ENCODE measurements around the gene HDAC4. TPM values are rescaled to one million over a fixed set of nuclear protein-coding genes. Genes with fewer than 3 reads are reported as not detected.

Gene HDAC4
- total and polyA plus RNA-seq, 4 donors = 2.9 to 37.2 (median 4.4) TPM

GRCh38 chr2:239306274-239307220 is 94.3 kb downstream of the HDAC4 start:
- peaks cover 5 to 20% (median 17%) of the 10 kb centered on the region in 4 donors for H3K4me1 ChIP-seq (ENCODE audit: control insufficient read depth in 4 of 4, insufficient read depth in 4 of 4, low read length in 3 of 4)
- no peaks in the 10 kb centered on the region for H3K9me3 ChIP-seq (ENCODE audit: control insufficient read depth in 4 of 4, low read length in 3 of 4)
- no peak overlapping the region for H3K27ac ChIP-seq (ENCODE audit: low read depth in 1 of 2, low read length in 2 of 2)
- H3K9ac ChIP-seq (ENCODE audit: low read depth in 1 of 2, low read length in 2 of 2) = no peak overlapping the region
- H3K27me3 ChIP-seq (ENCODE audit: control insufficient read depth in 4 of 4, insufficient read depth in 4 of 4, low read length in 3 of 4) = no peaks in the 10 kb centered on the region
- TF ChIP-seq ZBTB33 (IDR thresholded peaks at IDR 0.05) (no peak), FOXA1 (IDR thresholded peaks at IDR 0.05) (no peak), FOXA2 (IDR thresholded peaks at IDR 0.05) (no peak), NR2F2 (IDR thresholded peaks at IDR 0.05) (no peak), YY1 (IDR thresholded peaks at IDR 0.05) (no peak), RAD21 (IDR thresholded peaks at IDR 0.05) (no peak), HNF4A (conservative IDR thresholded peaks at IDR 0.05) (no peak), RXRA (IDR thresholded peaks at IDR 0.05) (no peak), HNF4G (IDR thresholded peaks at IDR 0.05) (no peak)
- TF ChIP-seq, protein P1, sequence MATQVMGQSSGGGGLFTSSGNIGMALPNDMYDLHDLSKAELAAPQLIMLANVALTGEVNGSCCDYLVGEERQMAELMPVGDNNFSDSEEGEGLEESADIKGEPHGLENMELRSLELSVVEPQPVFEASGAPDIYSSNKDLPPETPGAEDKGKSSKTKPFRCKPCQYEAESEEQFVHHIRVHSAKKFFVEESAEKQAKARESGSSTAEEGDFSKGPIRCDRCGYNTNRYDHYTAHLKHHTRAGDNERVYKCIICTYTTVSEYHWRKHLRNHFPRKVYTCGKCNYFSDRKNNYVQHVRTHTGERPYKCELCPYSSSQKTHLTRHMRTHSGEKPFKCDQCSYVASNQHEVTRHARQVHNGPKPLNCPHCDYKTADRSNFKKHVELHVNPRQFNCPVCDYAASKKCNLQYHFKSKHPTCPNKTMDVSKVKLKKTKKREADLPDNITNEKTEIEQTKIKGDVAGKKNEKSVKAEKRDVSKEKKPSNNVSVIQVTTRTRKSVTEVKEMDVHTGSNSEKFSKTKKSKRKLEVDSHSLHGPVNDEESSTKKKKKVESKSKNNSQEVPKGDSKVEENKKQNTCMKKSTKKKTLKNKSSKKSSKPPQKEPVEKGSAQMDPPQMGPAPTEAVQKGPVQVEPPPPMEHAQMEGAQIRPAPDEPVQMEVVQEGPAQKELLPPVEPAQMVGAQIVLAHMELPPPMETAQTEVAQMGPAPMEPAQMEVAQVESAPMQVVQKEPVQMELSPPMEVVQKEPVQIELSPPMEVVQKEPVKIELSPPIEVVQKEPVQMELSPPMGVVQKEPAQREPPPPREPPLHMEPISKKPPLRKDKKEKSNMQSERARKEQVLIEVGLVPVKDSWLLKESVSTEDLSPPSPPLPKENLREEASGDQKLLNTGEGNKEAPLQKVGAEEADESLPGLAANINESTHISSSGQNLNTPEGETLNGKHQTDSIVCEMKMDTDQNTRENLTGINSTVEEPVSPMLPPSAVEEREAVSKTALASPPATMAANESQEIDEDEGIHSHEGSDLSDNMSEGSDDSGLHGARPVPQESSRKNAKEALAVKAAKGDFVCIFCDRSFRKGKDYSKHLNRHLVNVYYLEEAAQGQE (IDR thresholded peaks at IDR 0.05) = no peak
- TF ChIP-seq, protein P2, sequence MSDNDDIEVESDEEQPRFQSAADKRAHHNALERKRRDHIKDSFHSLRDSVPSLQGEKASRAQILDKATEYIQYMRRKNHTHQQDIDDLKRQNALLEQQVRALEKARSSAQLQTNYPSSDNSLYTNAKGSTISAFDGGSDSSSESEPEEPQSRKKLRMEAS (IDR thresholded peaks at IDR 0.05) = no peak
- H3K36me3 ChIP-seq (ENCODE audit: control insufficient read depth in 4 of 4, insufficient read depth in 3 of 4, low read depth in 1 of 4, low read length in 3 of 4) = no peaks in the 10 kb centered on the region
- no peak overlapping the region for H3K4me3 ChIP-seq (ENCODE audit: low read depth in 1 of 3, low read length in 3 of 3)
- WGBS = 95% methylated on average over 25 of the region's 25 CpGs
- DNase-seq (ENCODE audit: low spot score) = no peak

GRCh38 chr2:239305771-239306170 is 95.0 kb downstream of the HDAC4 start:
- Histone ChIP-seq H3K9ac (ENCODE audit: low read depth in 1 of 2, low read length in 2 of 2) (no peak overlapping the region), H3K27me3 (ENCODE audit: control insufficient read depth in 4 of 4, insufficient read depth in 4 of 4, low read length in 3 of 4) (no peaks in the 10 kb centered on the region), H3K4me1 (ENCODE audit: control insufficient read depth in 4 of 4, insufficient read depth in 4 of 4, low read length in 3 of 4) (peaks cover 5 to 20% (median 17%) of the 10 kb centered on the region in 4 donors), H3K4me3 (ENCODE audit: low read depth in 1 of 3, low read length in 3 of 3) (no peak overlapping the region), H3K36me3 (ENCODE audit: control insufficient read depth in 4 of 4, insufficient read depth in 3 of 4, low read depth in 1 of 4, low read length in 3 of 4) (no peaks in the 10 kb centered on the region), H3K27ac (ENCODE audit: low read depth in 1 of 2, low read length in 2 of 2) (no peak overlapping the region), H3K9me3 (ENCODE audit: control insufficient read depth in 4 of 4, low read length in 3 of 4) (no peaks in the 10 kb centered on the region)
- no peak for TF ChIP-seq FOXA2 (IDR thresholded peaks at IDR 0.05)
- TF ChIP-seq SP1 (IDR thresholded peaks at IDR 0.05) = no peak
- TF ChIP-seq, protein P1 (IDR thresholded peaks at IDR 0.05) = no peak
- TF ChIP-seq, protein P2 (IDR thresholded peaks at IDR 0.05) = no peak
- no peak for TF ChIP-seq JUND (IDR thresholded peaks at IDR 0.05)
- no peak for TF ChIP-seq NR2F2 (IDR thresholded peaks at IDR 0.05)
- no peak for TF ChIP-seq HNF4G (IDR thresholded peaks at IDR 0.05)
- no peak for TF ChIP-seq CTCF (IDR thresholded peaks at IDR 0.05; ENCODE audit: low read depth, low read length, missing input control)
- TF ChIP-seq RXRA (IDR thresholded peaks at IDR 0.05) = no peak
- no peak for TF ChIP-seq YY1 (IDR thresholded peaks at IDR 0.05)
- no peak for TF ChIP-seq ATF3 (IDR thresholded peaks at IDR 0.05)
- no peak for TF ChIP-seq HNF4A (conservative IDR thresholded peaks at IDR 0.05)
- no peak for TF ChIP-seq FOXA1 (IDR thresholded peaks at IDR 0.05)
- no peak for TF ChIP-seq TAF1 (conservative IDR thresholded peaks at IDR 0.05)
- WGBS = 96% methylated on average over 12 of the region's 12 CpGs
- DNase-seq (ENCODE audit: low spot score) = no peak
